ENCODE results near the gene CLCNKA. TPM values are rescaled to one million over a fixed set of nuclear protein-coding genes. Genes with fewer than 3 reads are reported as not detected.

The CLCNKA gene
- total RNA-seq, 1 experiment from 2014 or later = 1.5 TPM

DNA sequence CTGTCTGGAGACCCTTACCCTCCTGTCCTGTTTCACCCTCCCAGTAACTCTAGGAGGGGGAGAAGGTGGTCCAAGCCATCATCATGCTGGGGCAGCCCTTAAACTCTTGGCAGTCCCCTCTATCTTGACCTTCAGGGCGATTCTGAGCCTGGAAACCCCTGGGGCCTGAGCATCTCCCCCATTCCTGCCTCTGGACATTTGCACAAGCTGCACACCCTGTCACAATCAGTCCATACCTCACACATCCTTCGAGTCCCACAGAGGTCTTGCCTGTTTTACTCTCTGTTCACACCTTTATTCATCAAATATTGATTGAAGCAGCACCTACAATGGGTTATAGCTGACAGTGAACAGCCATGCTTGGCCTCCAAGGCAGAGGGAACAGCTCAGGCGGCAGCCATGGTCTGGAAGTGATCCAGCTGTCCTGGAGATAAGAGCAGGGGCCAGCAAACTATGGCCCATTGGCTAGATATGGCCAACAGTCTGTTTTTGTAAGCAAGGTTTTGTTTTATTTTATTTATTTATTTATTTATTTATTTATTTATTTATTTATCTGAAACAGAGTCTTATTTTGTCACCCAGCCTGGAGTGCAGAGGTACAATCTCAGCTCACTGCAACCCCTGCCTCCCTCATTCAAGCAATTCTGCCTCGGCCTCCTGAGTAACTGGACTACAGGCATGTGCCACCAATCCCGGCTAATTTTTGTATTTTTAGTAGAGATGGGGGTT lies 58.8 kb downstream of the CLCNKA start:
- no peak for ATAC-seq
- DNase-seq (ENCODE audit: low spot score) = no peak
- Mint-ChIP-seq H3K4me1 (peaks cover 5% of the 10 kb centered on the region), H3K27me3 (ENCODE audit: low read depth) (peaks cover 11% of the 10 kb centered on the region), H3K27ac (peak overlapping the region; percentile 57; the same call in 1 of the 2 replicates), H3K4me3 (no peak overlapping the region), H3K9me3 (no peaks in the 10 kb centered on the region), H3K36me3 (no peaks in the 10 kb centered on the region)
- POLR2A ChIA-PET = no interaction called here
- CTCF ChIA-PET = interaction anchor here (1.5 to 7.9 kb wide), 10 partner anchors 8 to 111 kb away, joined by 6 to 204 read pairs (median 46); partner anchors contain the start of genes EPHA2 and FAM131C
- TF ChIP-seq ATF1 (CRISPR knock-in tag; IDR thresholded peaks at IDR 0.05) (no peak), RORB (CRISPR knock-in tag; IDR thresholded peaks at IDR 0.05) (no peak), ZNF263 (CRISPR knock-in tag; IDR thresholded peaks at IDR 0.05; ENCODE audit: low read depth) (no peak)
- TF ChIP-seq, protein P1, sequence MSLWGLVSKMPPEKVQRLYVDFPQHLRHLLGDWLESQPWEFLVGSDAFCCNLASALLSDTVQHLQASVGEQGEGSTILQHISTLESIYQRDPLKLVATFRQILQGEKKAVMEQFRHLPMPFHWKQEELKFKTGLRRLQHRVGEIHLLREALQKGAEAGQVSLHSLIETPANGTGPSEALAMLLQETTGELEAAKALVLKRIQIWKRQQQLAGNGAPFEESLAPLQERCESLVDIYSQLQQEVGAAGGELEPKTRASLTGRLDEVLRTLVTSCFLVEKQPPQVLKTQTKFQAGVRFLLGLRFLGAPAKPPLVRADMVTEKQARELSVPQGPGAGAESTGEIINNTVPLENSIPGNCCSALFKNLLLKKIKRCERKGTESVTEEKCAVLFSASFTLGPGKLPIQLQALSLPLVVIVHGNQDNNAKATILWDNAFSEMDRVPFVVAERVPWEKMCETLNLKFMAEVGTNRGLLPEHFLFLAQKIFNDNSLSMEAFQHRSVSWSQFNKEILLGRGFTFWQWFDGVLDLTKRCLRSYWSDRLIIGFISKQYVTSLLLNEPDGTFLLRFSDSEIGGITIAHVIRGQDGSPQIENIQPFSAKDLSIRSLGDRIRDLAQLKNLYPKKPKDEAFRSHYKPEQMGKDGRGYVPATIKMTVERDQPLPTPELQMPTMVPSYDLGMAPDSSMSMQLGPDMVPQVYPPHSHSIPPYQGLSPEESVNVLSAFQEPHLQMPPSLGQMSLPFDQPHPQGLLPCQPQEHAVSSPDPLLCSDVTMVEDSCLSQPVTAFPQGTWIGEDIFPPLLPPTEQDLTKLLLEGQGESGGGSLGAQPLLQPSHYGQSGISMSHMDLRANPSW (CRISPR knock-in tag; conservative IDR thresholded peaks at IDR 0.05; ENCODE audit: low read depth) = no peak
- TF ChIP-seq, protein P2, sequence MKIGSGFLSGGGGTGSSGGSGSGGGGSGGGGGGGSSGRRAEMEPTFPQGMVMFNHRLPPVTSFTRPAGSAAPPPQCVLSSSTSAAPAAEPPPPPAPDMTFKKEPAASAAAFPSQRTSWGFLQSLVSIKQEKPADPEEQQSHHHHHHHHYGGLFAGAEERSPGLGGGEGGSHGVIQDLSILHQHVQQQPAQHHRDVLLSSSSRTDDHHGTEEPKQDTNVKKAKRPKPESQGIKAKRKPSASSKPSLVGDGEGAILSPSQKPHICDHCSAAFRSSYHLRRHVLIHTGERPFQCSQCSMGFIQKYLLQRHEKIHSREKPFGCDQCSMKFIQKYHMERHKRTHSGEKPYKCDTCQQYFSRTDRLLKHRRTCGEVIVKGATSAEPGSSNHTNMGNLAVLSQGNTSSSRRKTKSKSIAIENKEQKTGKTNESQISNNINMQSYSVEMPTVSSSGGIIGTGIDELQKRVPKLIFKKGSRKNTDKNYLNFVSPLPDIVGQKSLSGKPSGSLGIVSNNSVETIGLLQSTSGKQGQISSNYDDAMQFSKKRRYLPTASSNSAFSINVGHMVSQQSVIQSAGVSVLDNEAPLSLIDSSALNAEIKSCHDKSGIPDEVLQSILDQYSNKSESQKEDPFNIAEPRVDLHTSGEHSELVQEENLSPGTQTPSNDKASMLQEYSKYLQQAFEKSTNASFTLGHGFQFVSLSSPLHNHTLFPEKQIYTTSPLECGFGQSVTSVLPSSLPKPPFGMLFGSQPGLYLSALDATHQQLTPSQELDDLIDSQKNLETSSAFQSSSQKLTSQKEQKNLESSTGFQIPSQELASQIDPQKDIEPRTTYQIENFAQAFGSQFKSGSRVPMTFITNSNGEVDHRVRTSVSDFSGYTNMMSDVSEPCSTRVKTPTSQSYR (CRISPR knock-in tag; IDR thresholded peaks at IDR 0.05) = no peak

DNA sequence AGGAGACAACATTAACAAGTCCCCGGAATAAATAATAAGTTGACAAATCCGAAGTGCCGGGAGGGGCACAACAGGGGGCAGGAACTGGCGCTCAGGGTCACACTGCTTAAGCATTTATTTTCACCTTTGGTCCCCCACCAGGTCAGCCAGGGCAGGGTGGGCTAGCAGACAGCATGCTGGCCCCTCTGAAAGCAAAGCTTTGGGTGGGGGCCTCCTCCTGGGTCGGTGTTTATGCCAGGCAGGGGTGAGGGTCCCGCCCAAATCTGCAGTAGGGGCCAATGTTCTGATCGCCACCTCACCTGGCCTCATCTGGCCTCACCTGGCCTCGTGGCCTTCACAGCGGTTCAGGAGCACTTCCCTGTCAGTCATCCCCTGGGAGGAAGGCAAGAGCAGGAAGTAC lies 59.8 kb downstream of the CLCNKA start:
- H3K9me3 Mint-ChIP-seq = no peaks in the 10 kb centered on the region
- ATAC-seq = no peak
- H3K4me1 Mint-ChIP-seq = peaks cover 5% of the 10 kb centered on the region
- no peaks in the 10 kb centered on the region for H3K36me3 Mint-ChIP-seq
- TF ChIP-seq TCF7 (CRISPR knock-in tag; IDR thresholded peaks at IDR 0.05; ENCODE audit: low read depth) (no peak), GABPB1 (CRISPR knock-in tag; IDR thresholded peaks at IDR 0.05) (no peak), ZNF138 (CRISPR knock-in tag; conservative IDR thresholded peaks at IDR 0.05) (no peak), RORB (CRISPR knock-in tag; IDR thresholded peaks at IDR 0.05) (no peak), ZBTB21 (CRISPR knock-in tag; IDR thresholded peaks at IDR 0.05; ENCODE audit: borderline replicate concordance) (no peak), ZNF416 (CRISPR knock-in tag; IDR thresholded peaks at IDR 0.05) (no peak), MXD4 (CRISPR knock-in tag; IDR thresholded peaks at IDR 0.05; ENCODE audit: borderline replicate concordance) (no peak)
- TF ChIP-seq, protein P3, sequence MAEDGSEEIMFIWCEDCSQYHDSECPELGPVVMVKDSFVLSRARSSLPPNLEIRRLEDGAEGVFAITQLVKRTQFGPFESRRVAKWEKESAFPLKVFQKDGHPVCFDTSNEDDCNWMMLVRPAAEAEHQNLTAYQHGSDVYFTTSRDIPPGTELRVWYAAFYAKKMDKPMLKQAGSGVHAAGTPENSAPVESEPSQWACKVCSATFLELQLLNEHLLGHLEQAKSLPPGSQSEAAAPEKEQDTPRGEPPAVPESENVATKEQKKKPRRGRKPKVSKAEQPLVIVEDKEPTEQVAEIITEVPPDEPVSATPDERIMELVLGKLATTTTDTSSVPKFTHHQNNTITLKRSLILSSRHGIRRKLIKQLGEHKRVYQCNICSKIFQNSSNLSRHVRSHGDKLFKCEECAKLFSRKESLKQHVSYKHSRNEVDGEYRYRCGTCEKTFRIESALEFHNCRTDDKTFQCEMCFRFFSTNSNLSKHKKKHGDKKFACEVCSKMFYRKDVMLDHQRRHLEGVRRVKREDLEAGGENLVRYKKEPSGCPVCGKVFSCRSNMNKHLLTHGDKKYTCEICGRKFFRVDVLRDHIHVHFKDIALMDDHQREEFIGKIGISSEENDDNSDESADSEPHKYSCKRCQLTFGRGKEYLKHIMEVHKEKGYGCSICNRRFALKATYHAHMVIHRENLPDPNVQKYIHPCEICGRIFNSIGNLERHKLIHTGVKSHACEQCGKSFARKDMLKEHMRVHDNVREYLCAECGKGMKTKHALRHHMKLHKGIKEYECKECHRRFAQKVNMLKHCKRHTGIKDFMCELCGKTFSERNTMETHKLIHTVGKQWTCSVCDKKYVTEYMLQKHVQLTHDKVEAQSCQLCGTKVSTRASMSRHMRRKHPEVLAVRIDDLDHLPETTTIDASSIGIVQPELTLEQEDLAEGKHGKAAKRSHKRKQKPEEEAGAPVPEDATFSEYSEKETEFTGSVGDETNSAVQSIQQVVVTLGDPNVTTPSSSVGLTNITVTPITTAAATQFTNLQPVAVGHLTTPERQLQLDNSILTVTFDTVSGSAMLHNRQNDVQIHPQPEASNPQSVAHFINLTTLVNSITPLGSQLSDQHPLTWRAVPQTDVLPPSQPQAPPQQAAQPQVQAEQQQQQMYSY (CRISPR knock-in tag; IDR thresholded peaks at IDR 0.05) = no peak
- TF ChIP-seq, protein P4, sequence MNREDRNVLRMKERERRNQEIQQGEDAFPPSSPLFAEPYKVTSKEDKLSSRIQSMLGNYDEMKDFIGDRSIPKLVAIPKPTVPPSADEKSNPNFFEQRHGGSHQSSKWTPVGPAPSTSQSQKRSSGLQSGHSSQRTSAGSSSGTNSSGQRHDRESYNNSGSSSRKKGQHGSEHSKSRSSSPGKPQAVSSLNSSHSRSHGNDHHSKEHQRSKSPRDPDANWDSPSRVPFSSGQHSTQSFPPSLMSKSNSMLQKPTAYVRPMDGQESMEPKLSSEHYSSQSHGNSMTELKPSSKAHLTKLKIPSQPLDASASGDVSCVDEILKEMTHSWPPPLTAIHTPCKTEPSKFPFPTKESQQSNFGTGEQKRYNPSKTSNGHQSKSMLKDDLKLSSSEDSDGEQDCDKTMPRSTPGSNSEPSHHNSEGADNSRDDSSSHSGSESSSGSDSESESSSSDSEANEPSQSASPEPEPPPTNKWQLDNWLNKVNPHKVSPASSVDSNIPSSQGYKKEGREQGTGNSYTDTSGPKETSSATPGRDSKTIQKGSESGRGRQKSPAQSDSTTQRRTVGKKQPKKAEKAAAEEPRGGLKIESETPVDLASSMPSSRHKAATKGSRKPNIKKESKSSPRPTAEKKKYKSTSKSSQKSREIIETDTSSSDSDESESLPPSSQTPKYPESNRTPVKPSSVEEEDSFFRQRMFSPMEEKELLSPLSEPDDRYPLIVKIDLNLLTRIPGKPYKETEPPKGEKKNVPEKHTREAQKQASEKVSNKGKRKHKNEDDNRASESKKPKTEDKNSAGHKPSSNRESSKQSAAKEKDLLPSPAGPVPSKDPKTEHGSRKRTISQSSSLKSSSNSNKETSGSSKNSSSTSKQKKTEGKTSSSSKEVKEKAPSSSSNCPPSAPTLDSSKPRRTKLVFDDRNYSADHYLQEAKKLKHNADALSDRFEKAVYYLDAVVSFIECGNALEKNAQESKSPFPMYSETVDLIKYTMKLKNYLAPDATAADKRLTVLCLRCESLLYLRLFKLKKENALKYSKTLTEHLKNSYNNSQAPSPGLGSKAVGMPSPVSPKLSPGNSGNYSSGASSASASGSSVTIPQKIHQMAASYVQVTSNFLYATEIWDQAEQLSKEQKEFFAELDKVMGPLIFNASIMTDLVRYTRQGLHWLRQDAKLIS (CRISPR knock-in tag; IDR thresholded peaks at IDR 0.05; ENCODE audit: borderline replicate concordance) = no peak
- TF ChIP-seq, protein P1 (CRISPR knock-in tag; conservative IDR thresholded peaks at IDR 0.05; ENCODE audit: low read depth) = no peak
- TF ChIP-seq, protein P5, sequence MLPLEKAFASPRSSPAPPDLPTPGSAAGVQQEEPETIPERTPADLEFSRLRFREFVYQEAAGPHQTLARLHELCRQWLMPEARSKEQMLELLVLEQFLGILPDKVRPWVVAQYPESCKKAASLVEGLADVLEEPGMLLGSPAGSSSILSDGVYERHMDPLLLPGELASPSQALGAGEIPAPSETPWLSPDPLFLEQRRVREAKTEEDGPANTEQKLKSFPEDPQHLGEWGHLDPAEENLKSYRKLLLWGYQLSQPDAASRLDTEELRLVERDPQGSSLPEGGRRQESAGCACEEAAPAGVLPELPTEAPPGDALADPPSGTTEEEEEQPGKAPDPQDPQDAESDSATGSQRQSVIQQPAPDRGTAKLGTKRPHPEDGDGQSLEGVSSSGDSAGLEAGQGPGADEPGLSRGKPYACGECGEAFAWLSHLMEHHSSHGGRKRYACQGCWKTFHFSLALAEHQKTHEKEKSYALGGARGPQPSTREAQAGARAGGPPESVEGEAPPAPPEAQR (CRISPR knock-in tag; IDR thresholded peaks at IDR 0.05) = no peak
- ChIA-PET CTCF (interaction anchor here (0.6 to 7.9 kb wide), 50 partner anchors 9 to 539 kb away, joined by 3 to 204 read pairs (median 5); partner anchors contain the start of genes ARHGEF19, CPLANE2, EPHA2 and FAM131C), POLR2A (interaction anchor here (1.1 kb wide), 2 partner anchors 72 to 81 kb away, joined by 3 to 4 read pairs; no protein-coding TSS in a partner anchor)
- H3K27me3 Mint-ChIP-seq (ENCODE audit: low read depth) = peaks cover 6% of the 10 kb centered on the region; the same call in 1 of the 2 replicates
- no peak overlapping the region for H3K27ac Mint-ChIP-seq
- no peak overlapping the region for H3K4me3 Mint-ChIP-seq
- DNase-seq (ENCODE audit: low spot score) = no peak
